HG02642 (cell line): ENCODE results near the gene TMEM254.
"Not testable (repeated sequence)": the region's sequence is repeated elsewhere in the genome, so short reads cannot be mapped to it uniquely, and the experiment has no call there.

Experiments
- ATAC-seq: cut with Tn5 transposase; IDR thresholded peaks from one replicate; pipeline ENCODE4 v1.9.1; 2021; ENCODE audit warnings: mild to moderate bottlenecking; ENCODE audit not compliant: unreplicated experiment, poor library complexity

TMEM254 gene

GRCh38 chr10:80131499-80131901, 53.0 kb downstream of the TMEM254 start:
- no peak for ATAC-seq

DNA sequence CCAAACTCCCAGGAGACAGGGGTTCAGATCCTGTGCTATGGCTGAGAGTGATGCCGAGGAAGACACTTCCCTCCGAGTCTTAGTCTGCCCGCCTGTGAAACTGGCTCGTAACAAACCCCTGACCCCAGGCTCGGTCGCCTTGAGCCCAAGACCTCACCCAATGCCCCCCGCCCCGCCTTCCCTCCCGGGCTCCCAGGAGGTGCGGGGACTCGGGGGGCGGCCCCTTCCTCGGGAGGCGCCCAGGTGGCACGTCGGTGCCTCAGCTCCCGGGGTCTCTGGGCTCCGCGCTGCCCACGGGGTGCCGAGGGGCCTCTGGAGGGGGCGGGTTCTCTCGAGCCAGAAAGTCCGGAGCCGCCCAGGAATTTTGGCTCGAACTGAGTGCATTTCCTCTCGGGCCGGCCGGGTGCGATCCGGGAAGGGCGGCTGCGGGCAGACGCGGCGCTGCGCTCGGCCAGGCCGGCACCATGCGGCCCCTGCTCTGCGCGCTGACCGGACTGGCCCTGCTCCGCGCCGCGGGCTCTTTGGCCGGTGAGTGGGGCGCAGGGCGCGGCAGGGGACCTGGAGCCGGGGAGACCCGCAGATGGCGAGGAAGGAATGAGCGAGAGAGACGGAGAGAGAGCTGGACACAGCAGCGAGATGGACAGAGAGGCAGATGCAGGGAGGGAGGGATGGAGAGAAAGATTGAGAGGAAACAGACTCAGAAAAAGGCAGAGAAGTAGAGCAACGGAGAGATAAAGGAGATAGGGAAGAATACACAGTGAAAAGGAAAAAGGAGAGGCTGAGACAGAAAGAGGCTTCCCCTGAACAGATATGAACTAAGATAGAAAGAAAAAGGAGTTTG, 54.1 kb downstream of the TMEM254 start, which contains the start of gene PLAC9:
Gene PLAC9 (plus strand): TSS at position 432 of the 841 bp plus-strand sequence. CDS start 33 bp downstream, at position 465.
- ATAC-seq: no peak

GRCh38 chr10:80133206-80133605, 54.7 kb downstream of the TMEM254 start:
- ATAC-seq: no peak

DNA sequence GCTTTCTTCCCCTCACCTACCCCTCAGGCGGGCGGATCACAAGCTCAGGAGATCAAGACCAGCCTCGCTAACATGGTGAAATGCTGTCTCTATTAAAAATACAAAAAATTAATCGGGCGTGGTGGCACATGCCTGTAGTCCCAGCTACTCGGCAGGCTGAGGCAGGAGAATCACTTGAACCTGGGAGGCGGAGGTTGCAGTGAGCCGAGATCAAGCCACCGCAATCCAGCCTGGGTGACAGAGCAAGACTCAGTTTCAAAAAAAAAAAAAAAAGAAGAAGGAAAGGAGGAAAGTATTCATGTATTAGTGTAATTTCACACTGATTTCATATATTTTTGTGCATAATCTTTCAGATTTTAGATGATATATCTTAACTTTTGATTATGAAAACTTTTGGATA, 55.2 kb downstream of the TMEM254 start:
- not testable (repeated sequence) for ATAC-seq

GRCh38 chr10:80136134-80136571, 57.7 kb downstream of the TMEM254 start:
- no peak for ATAC-seq

DNA sequence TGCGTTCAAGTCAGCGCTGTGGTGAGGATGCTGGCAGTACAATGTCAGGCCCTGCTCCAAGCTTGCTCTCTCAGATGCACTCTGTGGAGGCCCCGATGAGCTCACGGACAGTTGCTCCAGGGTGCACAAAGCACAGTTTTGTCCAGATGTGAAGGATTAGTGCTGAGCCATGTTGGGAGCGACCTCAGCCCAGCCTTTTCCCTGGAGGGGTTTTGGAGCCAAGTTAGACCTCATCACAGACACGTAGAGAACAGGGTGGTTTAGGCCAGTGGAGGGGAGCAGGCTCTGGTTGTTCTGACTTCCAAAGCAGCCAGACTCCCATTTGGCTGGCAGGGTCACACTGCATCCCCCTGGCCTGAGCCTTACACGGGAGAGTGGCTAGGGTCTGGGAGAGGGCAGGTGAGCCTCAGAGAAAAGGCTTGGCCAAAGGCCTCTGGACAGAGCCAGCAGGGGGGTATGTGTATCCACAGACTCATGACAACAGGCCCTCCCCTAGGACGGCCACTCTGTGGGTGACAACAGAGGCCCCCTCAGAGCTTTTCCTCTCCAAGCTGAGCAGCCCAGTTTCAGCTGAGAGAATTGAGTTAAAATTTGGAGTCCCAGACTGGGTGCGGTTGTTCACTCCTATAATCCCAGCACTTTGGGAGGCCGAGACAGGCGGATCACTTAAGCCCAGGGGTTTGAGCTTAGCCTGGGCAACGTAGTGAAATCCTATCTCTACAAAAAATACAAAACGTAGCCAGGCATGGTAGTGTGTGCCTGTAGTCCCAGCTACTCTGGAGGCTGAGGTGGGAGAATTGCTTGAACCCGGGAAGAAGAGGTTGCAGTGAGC, 58.8 kb downstream of the TMEM254 start:
- no peak for ATAC-seq

DNA sequence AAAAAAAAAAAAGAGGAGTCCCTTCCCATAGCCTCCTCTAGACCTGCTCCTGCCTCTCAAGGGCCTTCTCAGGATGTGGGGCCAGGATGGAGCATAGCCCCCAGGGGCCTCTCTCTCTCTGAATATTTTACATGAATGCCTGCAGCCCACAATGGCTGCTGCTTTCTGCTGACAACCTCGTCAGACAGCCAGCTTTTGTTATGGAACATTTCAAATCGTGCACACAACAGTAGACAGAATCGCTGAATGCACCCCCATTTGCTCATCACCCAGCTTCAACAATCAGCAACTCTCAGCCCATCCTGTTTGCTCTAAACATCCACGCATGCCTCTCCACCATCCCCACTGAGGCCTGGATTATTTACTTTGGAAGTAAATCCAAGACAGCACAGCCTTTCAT, 59.5 kb downstream of the TMEM254 start:
- ATAC-seq: no peak

DNA sequence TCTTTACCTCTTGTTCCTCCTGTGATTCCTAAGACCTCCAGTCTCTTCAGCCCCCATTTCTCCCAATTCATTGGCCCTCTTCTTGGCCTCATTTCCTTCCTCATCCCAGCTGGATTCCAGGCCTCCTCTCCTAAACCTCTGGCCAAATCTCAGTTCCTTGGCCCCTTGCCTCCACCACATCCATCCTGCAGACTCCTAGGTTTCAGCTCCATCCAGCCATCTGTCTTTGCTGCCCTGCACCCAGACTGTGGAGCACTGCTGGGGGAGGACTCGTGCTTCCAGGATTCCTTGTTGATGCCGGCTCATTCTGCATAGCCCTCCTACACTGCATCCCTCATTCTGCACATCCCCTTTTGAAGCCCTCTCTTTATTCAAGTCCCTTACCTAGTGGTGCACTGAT, 60.8 kb downstream of the TMEM254 start:
- ATAC-seq: no peak

GRCh38 chr10:80140251-80140650, 61.8 kb downstream of the TMEM254 start:
- ATAC-seq: no peak

DNA sequence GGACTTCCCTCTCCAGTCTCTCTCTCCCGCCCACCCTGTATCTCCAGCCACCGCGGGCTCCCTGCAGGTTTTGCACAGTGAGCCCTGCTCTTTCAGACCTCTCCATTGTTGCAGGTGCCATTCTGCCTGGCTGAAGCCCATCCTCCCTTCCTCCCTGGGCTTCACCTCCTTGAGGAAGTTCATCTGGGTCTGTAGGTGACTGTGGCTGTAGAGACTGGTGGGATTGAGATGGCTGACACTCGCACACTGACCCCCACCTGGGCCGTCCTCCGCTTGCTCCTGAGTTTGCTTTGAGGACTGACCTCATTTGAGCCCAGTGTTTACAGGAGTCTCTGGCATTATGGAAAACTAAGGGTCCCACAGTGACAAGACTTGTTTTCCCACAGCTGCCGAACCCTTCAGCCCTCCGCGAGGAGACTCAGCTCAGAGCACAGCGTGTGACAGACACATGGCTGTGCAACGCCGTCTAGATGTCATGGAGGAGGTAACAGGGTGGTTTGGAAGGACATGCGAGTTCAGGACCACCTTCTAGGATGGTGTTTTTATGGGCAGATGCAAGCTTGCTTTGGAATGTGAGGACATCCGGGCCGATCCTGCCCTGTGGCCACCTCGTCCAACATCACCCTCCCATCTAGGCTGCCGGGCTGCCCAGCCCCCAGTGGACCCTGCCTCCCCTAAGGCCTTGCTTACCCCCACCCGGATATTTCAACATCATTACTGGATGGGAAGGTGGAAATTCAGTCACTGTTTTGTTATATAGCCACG, 63.4 kb downstream of the TMEM254 start:
- no peak for ATAC-seq
